ENCODE data around the gene CACFD1. TPM values are rescaled to one million over a fixed set of nuclear protein-coding genes. Genes with fewer than 3 reads are reported as not detected.

CACFD1 gene
- total RNA-seq, 1 experiment from 2014 or later, result 6.9 TPM

GRCh38 chr9:133443982-133444381 is 15.8 kb upstream of the CACFD1 start:
- H3K4me3 ChIP-seq (replicated peaks in 1 of 2; ENCODE audit: low read depth in 1 of 2, low read length in 2 of 2), result no peak overlapping the region
- H2AFZ ChIP-seq (ENCODE audit: low read depth, low read length, poor library complexity, severe bottlenecking), result no peak overlapping the region
- DNase-seq (ENCODE audit: low read depth, low spot score) (no peak), ATAC-seq (no peak)
- no peaks in the 10 kb centered on the region for H3K9me3 ChIP-seq (ENCODE audit: control insufficient read depth in 1 of 2, insufficient read depth in 1 of 2, low read depth in 1 of 2, low read length in 2 of 2)
- H3K27me3 ChIP-seq (ENCODE audit: insufficient read depth, low read length), result no peaks in the 10 kb centered on the region
- H3K4me2 ChIP-seq (ENCODE audit: low read length), result no peak overlapping the region
- no peaks in the 10 kb centered on the region for H4K20me1 ChIP-seq (ENCODE audit: insufficient read depth)
- no peaks in the 10 kb centered on the region for H3K4me1 ChIP-seq (ENCODE audit: control insufficient read depth in 1 of 2, insufficient read depth in 2 of 2, low read length in 2 of 2)
- RAD21 ChIA-PET (ENCODE audit: low non-redundant PET in 1 of 2, low total read pairs in 2 of 2, uncharacterized antibody in 2 of 2, unreplicated experiment in 2 of 2), result interaction anchor here in 1 of 2 experiments (0.6 kb wide), 1 partner anchor 16 kb away, joined by 5 read pairs; the partner anchor contains the start of gene CACFD1
- POLR2A ChIA-PET, result no interaction called here
- H3K9me2 ChIP-seq (ENCODE audit: insufficient read depth), result no peaks in the 10 kb centered on the region
- no peak for TF ChIP-seq MAX (IDR thresholded peaks at IDR 0.05)
- H3K36me3 ChIP-seq (ENCODE audit: control insufficient read depth in 1 of 2, insufficient read depth in 2 of 2, low read length in 2 of 2), result no peaks in the 10 kb centered on the region
- no peaks in the 10 kb centered on the region for H3K79me2 ChIP-seq (ENCODE audit: insufficient read depth, low read length)
- BruUV-seq (replicated peaks), result no TSS peak
- no peak overlapping the region for H3K9ac ChIP-seq (ENCODE audit: low read length)
- intact Hi-C loops (cut with micrococcal nuclease), result no loop called here
- H3K27ac ChIP-seq (ENCODE audit: low read depth, low read length), result no peak overlapping the region
- CTCF ChIA-PET, result no interaction called here

GRCh38 chr9:133445293-133445969 is 14.3 kb upstream of the CACFD1 start:
- no peak overlapping the region for H3K4me2 ChIP-seq (ENCODE audit: low read length)
- RAD21 ChIA-PET (ENCODE audit: low non-redundant PET in 1 of 2, low total read pairs in 2 of 2, uncharacterized antibody in 2 of 2, unreplicated experiment in 2 of 2), result no interaction called here
- no peak for ATAC-seq
- no peak overlapping the region for H3K27ac ChIP-seq (ENCODE audit: low read depth, low read length)
- CTCF ChIA-PET, result no interaction called here
- H3K79me2 ChIP-seq (ENCODE audit: insufficient read depth, low read length), result no peaks in the 10 kb centered on the region
- H3K9ac ChIP-seq (ENCODE audit: low read length), result no peak overlapping the region
- BruUV-seq (replicated peaks), result no TSS peak
- H3K9me2 ChIP-seq (ENCODE audit: insufficient read depth), result no peaks in the 10 kb centered on the region
- peaks cover 11% of the 10 kb centered on the region in 2 experiments for H3K4me1 ChIP-seq (ENCODE audit: control insufficient read depth in 1 of 2, insufficient read depth in 2 of 2, low read length in 2 of 2)
- H3K27me3 ChIP-seq (ENCODE audit: insufficient read depth, low read length), result no peaks in the 10 kb centered on the region
- no peak overlapping the region for H3K4me3 ChIP-seq (replicated peaks in 1 of 2; ENCODE audit: low read depth in 1 of 2, low read length in 2 of 2)
- TF ChIP-seq SRF (IDR thresholded peaks at IDR 0.05; ENCODE audit: low read depth) (no peak), CBX3 (IDR thresholded peaks at IDR 0.05; ENCODE audit: low read depth) (no peak), EGR1 (IDR thresholded peaks at IDR 0.05; ENCODE audit: low read depth) (no peak), ATF3 (IDR thresholded peaks at IDR 0.05) (no peak), ELF1 (IDR thresholded peaks at IDR 0.05; ENCODE audit: borderline replicate concordance, low read depth) (no peak), MAX (IDR thresholded peaks at IDR 0.05) (no peak), ZNF274 (IDR thresholded peaks at IDR 0.05; ENCODE audit: low read depth, low read length) (no peak), FOSL1 (IDR thresholded peaks at IDR 0.05; ENCODE audit: low read depth) (no peak), SIN3A (IDR thresholded peaks at IDR 0.05; ENCODE audit: low read depth) (no peak), RAD21 (IDR thresholded peaks at IDR 0.05; ENCODE audit: low read depth) (no peak), ZFX (IDR thresholded peaks at IDR 0.05) (no peak)
- intact Hi-C loops (cut with micrococcal nuclease), result no loop called here
- H3K36me3 ChIP-seq (ENCODE audit: control insufficient read depth in 1 of 2, insufficient read depth in 2 of 2, low read length in 2 of 2), result no peaks in the 10 kb centered on the region
- DNase-seq (ENCODE audit: low read depth, low spot score), result no peak
- H3K9me3 ChIP-seq (ENCODE audit: control insufficient read depth in 1 of 2, insufficient read depth in 1 of 2, low read depth in 1 of 2, low read length in 2 of 2), result no peaks in the 10 kb centered on the region
- no peak overlapping the region for H2AFZ ChIP-seq (ENCODE audit: low read depth, low read length, poor library complexity, severe bottlenecking)
- H4K20me1 ChIP-seq (ENCODE audit: insufficient read depth), result no peaks in the 10 kb centered on the region
- POLR2A ChIA-PET, result no interaction called here
